Central memory CD4-positive, alpha-beta T cell (primary cell): ENCODE results near the gene C8G.
A peak's percentile ranks its signal among the peaks of the same experiment; 100 is the strongest.

ENCODE experiments used
- DNase-seq: peaks from one replicate; pipeline ENCODE4 v3.0.0; 2022

C8G gene

DNA sequence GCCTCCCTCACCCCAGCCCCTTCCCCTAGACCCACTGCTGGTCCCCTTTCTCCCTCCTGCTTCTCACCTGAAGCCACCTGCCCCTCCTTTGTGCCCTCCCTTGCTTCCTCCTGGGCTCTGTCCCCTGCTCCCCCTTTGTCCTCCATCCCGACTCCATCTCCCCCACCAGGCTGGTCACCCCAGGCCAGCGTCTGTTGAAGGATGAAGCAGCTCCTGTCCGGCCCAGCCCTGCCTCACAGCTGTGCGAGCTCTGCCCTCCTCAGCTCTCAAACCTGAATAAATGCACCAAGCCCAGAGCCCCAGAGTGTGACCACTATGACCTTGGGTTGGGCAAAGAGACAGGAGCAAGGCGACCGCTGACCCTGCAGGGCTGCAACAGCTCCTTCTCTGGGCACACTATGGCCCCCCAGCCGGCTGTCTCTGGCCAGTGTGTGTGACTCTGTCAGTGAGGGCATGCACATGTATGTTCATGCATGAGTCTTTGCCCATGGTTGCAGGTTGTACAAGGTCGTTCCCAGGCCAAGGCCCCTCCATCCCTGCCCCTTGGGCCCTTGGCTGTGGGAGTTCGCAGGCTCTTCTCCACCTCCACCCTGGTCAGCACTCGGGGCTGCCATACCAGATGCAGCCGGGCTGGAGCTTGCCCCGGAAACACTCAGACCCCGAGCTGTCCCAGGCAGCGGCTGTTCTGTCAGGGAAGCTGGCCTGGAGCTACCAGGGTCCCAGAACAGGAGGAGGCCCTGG lies 10.3 kb downstream of the C8G start:
- DNase-seq: no peak

DNA sequence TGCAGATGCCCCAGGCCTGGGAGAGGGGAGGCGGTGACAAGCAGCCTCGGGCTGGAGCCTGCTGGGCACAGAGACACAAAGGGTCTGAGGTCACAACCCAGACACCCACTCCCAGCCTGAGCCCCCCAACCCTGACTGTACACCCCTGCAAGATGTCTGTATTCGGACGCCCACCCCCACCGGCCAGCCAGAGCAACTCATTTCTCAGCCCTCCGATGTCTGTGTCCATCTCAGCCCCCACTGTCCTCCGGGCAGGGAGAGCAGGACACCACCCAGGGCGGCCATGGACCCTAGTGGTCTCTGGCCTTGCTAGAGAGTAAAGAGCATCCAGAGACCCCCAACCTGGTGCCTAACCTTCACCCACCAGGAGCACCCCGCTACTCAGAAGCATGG lies 10.9 kb downstream of the C8G start:
- DNase-seq: no peak

DNA sequence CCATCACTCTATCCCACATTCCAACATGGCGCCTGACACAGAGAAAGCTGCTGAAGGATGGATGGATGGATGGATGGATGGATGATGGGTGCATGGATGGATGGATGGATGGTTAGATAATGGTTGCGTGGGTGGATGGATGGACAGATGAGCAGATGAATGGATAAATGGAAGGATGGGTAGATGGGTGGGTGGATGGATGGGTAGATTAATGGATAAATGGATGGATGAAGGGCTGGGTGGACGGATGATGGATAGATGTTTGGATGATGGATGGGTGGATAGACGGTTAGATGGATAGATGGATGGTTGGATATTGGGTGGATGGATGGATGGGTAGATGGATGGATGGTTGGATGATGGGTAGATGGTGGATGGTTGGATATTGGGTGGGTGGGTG lies 11.6 kb downstream of the C8G start:
- no peak for DNase-seq

DNA sequence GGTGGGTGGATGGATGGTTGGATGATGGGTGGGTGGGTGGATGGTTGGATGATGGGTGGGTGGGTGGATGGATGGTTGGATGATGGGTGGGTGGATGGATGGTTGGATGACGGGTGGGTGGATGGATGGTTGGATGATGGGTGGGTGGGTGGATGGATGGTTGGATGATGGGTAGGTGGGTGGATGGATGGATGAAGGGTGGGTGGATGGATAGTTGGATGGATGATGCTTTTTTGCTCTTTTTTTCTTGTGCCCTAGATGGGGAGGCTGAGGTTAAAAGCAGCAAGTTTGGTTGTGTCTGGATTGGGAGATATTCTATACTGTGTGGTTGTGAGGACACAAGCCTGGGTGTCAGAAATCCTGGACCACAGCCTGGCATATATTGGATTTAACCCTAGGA lies 12.4 kb downstream of the C8G start:
- DNase-seq: no peak

DNA sequence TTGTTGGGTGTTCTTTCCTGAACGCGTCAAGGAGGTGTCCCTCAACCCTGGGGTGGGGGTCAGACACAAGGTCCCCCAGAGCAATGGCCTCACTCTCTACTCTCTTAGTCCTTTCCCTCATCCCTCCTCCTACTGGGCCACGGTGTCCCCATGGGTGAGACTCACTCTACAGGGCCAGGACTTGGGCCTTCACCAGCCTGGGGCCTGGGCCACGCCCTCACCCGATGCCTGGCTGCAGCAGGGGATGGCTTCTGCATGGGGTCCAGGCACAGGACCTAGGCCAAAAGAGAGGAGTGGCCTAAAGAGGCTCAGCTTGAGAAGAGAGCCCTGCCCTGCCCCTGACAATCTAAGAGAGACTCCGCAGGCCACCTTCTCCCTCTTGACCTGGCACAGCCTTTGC lies 12.9 kb downstream of the C8G start:
- no peak for DNase-seq

DNA sequence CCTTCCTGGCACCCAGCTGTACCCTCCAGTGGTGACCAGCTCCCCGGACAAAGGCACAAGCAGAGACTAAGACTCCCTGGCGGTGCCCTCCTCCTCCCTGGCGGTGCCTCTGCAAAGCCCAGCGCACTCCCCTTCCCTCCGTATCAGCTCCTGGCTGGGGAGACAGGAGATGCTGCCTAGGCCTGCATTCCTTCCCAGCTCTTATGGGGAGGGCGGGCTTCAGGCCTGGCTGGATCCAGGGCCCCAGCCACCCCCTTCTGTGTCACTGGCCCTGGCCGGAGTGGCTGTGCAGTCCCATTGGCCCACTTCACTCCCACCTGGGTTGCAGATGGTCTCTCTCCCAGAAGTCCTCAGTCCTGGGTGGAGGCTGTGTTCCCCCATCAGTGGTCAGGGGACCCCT lies 13.4 kb downstream of the C8G start:
- no peak for DNase-seq

DNA sequence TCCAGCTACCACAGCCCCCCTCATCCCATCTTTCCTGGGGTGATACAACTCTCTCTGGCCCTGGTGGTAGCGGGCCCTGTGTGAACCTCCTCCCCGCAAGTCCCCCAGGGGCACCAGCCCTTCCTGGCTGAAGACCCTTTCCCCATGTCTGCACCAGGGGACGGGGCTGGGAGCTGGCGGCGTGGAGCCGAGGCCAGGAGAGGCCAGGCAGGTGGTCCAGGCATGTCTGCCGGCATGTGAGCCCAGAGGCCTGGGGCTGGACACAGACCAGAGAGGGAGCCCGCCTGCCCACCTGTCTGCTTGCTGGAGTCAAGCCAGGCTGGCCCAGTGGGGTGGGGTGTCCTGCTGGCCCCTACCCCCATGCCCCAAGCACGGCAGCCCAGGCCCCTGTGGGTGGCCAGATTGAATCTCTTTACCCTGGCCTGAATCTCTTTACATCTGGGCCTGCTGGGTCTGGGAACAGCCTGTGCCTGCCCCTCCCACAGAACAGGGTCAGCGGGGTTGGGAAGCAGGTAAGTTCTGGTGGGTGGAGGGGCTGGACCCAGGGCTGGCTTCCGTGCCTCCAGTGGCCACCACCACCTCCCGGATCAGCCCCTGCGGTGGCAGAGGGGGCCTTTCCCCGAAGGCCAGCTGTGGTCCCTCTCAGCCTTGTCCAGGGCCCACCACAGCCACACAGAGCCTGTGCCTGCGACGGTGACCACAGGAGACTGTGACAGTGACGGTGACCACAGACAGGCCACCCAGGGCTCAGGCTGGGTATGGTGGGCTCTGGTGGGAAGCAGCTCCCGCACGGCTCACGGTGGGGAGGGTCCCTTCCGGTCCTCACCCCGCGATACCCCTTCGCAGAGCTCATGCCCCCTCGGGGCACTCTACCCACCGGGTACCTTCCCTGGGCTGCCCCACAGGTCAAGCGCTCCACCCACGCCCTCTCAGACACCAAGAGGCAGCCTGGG lies 14.1 kb downstream of the C8G start:
- no peak for DNase-seq

DNA sequence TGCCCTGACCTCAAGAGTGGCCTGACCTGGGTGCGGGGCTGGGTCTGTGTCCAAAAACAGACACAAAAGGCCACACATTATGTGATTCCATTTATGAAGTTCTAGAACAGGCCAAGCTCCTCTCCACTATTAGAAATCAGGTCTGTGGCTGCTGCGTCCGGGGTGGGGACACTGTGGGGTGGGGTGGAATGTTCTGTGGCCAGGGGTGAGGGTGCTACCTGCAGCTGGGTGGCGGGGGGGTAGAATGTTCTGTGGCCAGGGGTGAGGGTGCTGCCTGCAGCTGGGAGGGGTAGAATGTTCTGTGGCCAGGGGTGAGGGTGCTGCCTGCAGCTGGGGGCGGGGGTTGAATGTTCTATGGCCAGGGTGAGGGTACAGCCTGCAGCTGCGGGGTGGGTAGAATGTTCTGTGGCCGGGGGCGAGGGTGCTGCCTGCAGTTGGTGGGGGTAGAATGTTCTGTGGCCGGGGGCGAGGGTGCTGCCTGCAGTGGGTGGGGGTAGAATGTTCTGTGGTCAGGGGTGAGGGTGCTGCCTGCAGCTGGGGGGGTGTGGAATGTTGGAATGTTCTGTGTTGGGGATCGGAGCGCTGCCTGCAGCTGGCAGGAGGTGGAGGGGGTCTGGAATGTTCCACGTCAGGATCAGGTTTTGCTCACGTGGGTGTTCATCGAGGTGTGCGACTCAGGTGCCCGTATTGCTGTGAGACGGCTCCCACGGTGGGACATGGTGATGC lies 15.3 kb downstream of the C8G start:
- DNase-seq: peak; percentile 46

DNA sequence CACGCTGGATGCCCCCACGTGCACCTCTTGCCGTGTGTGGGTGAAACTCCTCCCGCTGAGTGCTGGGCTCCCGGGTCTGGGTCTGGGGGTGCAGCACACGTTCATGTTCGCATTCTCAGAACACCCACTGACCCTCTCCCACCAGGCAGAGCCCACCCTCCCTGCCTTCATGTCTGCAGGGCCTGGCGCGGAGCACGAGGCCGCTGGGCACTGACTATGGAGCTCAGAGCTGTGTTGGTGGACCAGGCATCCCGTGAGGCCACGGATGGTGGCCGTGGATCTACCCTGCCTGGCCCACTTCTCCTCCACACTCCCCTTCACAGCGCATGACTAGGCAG lies 15.9 kb downstream of the C8G start:
- no peak for DNase-seq

DNA sequence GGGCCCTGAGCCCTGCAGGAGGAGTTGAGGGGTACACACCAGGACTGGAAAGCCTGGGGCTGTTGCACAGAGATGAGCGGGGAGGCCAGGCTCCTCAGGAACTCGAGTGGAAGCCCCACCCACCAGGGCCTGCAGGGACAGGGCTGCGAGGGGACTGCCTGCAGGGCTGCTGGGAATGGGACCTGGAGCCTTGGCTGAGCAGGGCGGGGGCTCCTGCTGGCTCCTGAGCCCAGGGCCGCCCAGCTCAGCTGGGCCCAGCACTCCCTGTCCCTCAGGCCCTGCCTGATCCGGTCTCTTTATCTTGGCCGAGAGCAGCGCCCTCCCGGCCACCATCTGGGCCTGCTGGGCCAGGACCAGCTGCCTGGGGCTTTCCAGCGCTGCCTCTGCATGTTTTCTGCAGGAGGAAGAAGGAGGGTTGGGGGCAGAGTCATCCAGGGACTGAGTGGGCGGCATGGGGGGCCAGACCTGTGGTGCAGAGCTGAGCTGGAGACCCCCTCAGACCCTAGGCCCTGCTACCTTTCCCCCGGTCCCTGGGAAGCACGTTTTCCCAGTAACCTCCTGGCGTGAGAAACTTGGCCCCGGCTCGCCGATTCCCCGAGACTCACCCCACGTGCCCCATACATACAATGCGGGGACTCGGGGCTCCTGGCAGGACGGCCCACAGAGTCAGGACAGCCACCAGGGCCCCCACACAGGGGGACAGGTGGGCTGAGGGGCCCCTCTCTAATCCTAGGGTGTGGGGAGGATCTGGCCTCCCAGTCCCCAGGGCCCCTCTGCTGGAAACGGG lies 16.4 kb downstream of the C8G start:
- DNase-seq: no peak

DNA sequence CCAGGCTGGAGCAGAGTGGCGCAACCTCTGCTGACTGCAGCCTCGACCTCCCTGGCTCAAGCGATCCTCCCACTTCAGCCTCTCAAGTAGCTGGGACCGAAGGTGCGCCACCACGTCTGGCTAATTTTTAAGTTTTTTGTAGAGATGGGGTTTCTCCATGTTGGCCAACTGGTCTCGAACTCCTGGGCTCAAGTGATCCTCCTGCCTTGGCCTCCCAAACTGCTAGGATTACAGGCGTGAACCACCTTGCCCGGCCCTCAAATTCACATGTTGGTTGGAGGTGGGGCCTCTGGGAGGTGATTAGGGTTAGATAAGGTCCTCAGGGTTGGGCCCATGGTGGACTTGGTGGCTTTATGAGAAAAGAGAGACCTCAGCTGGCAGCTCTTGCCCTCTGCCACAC lies 17.1 kb downstream of the C8G start:
- no peak for DNase-seq

DNA sequence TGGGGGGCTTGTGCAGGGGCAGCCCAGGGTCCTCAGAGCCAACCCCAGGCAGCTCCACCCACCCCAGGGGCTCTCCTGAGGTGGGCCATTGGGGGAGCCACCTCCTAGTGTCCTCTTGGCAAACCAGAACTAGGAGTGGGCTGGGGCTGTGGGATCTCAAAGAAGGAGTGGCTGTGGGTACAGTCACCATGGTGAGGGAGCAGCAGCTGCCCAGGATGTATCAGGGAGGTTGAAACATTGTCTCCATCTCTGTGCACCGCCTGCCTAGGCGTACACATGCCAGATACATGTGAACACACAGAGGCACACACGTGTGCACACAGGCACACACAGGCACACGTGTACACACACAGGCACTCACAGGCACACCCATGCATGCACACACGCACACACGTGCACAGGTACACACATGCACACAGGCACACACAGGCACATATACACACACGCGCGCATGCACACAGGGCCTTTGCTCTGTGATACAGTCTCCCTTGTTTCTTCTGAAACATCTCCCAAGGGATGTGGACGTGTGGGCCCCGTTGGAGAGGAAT lies 17.7 kb downstream of the C8G start:
- DNase-seq: no peak

DNA sequence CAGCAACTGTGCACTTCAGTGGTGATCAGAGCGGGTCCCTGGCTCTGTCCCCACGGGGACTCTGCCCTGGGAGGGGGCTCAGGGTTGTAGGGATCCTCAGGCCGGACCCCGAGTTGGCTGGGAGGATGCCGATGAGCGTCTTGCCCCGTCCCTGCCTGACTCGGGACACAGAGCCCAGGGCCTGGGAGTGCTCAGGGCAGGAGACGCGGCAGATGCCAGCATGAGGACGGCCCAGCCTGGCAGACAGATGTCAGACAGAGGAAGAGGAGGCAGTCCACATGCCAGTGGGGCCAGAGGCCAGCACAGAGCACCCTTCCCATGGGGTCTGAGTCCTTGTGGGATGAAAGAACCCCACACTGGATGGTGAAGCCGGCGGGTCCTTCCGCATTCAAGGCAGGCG lies 18.3 kb downstream of the C8G start:
- no peak for DNase-seq

DNA sequence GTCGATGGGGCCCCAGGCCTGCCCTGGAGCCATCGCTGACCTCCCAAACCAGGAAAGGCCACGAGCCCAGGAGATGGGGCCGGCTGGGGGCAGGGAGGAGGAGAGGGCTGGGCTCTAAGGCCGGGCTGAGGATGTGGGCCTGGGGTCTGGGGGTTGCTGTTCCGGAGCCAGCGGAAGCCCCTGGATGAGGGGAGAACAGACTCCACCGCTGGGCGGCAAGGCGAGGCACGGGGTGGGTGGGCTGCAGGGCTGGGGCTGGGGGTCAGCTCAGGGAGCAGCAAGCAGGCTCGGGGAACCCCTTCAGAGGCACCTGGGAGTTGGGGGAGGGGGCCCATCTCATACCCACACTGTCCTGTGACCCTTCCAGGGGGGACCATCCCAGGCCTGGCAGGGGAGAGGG lies 18.7 kb downstream of the C8G start:
- DNase-seq: no peak

DNA sequence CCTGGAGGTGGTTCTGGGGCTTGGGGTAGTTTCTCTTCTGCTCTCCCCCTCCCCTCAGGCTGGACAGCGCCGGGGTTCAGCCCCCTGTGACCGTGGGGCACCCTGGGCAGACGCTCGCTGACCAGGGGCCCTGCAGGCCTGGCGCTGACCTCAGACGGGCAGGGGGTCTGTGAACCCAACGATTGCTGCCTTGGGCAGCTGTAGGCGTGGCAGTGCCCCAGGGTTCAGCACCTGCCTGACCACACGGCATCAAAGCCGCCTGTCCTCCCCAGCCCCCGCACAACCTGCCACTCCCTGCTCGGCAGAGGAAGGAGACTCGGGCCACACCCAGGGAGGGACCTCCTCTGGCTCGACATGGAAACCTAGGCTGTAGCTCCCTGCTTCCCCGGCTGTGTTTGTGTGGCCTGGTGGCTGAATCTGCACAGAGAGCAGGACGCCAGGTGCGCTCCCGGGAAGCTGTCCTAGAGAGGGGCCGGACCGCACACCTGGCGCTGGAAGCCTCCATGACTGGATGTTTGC lies 19.2 kb downstream of the C8G start:
- DNase-seq: no peak

DNA sequence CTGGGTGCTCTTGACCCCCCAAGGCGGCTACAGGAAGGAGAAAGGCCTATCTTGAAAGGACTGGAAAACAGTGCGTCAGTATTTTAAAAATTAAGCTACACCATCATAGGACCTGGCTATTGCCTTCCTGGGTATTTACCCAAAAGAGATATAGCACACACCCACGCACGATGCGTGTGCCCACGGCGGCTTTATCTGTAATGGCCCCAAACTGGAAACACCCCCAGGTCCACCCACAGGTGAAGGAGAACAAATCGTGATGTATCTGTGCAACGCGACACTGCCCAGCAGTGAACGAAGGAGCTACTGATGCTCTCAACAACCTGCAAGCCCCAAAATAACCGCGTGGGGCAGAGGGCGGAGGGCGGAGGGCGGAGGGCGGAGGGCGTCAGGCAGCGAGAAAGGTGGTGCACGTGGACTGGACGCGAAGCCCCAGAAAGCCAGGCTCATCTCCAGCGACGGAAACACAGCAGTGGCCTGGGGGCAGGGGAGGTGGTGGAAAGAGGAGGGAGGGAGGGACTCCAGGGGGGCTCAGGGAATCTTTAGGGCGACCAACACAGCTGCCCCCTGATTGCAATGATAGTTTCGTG lies 19.9 kb downstream of the C8G start:
- DNase-seq: no peak

DNA sequence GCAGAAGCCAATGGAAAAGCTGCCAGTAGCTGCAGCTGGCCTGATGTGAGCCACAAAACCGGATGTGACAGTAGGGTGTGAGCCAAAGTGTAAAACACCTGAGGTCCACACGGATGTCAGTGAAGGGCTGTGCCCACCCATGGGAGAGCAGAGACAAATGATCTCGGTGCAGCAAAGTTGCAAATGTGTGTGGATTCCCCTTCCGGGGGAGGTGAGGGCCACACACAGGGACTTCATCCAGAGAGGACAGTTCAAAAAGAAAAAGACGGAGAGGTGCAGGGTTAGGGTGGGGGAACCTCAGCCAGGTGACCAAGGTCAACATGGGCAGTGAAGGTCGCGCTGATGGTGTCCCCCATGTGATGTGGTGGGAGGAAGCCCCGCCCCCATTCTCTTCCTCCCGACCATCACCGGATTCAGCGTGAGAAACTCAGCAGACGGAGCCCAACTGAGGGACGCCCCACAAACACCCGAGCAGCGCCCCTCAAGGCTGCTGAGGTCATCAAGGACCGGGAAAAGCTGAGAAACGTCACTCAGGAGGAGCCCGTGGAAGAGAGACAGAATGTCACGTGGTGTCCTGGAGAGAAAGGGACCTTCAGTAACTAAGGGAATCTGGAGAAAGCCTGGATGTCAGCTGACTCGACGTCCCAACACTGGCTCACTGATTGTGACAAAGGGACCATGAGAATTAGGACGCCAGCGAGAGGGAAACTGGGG lies 20.9 kb downstream of the C8G start:
- peak; percentile 33 for DNase-seq

DNA sequence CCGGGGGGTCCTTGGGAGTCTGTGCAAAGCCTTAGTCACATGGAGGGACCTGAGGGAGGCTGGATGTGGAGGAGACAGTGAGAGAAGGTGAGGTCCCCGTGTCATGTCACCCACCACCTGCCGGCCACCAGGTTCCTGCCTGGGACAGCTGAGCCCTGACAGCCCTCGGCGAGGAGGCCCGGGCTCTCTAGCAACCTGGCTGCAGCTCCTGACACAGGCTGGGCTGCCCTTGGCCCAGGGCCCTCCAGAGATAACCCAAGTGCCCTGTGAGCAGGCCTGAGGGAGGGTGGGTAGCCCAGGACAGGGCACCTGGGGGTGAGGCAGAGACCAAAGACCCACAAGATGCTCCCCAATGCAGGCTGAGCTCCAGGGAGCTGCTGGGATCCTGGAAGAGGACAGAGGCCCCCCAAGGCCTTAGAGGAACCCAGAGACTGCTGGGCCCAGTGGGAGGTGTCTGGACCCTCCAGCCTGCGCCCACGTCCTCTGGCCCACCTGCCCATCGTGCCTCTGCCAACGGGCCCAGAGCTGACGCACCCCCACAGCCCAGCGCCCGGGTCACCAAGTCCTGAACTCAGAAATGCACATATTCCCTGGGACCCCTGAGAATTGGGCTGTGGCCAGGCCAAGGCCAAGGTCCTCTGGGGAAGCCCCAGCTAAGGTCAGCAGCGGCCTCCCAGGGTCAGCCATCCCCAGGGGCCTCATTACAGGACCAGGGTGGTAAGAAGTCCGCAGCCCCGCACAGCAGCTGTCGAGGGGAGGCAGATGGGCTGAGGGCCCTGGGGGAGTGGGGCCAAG lies 23.5 kb downstream of the C8G start:
- DNase-seq: no peak

DNA sequence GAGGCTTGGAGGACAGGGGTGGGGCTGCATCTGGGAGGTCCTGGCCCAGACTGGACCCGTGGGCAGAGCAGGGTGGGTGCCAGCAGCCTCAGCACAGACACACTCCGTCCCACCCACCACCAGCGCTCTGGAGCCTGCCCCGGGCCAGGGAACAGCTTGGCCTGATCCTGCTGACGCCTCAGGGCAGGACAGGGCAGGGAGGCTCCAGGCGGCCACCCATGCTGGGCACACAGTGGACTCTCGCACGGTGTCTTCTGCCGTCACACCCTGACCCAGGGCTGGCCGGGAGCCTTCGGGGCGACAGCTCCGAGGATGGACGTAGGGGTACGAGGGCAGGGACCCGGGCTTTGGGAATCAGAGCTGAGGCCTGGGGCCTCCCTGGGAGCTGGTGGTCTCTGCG lies 24.1 kb downstream of the C8G start:
- no peak for DNase-seq

DNA sequence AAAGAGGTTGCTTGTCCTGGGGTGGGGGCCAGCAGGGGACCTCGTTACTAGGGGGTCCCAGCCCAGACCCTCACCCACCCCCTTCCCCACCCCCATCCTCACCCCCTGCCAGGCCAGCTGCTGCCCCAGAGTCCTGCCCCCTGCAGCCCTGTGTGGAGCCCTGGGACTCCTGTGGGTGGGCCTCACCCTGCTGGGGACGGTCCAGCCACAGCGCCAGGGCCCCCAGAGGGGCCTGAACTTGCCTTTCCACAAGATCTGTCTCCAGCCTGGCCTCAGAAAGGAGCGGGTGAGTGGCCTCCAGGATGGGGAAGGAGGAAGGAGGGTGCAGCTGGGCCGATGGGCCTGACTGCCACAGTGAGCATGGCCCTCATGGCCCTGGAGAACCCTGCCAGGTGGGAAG lies 24.7 kb downstream of the C8G start:
- DNase-seq: no peak
